ENCODE measurements around the gene SLC38A8. TPM values are rescaled to one million over a fixed set of nuclear protein-coding genes. Genes with fewer than 3 reads are reported as not detected.

SLC38A8 gene
- total and polyA plus RNA-seq, 9 donors = 0.62 to 0.98 (median 0.66) TPM; not detected in 6

GRCh38 chr16:84041881-84042280, 714 bp downstream of the SLC38A8 start:
- Histone ChIP-seq H3K4me1 (ENCODE audit: insufficient read depth) (no peaks in the 10 kb centered on the region), H3K4me3 (no peak overlapping the region), H3K27me3 (no peaks in the 10 kb centered on the region), H3K36me3 (no peaks in the 10 kb centered on the region), H3K9me3 (no peaks in the 10 kb centered on the region), H3K27ac (no peak overlapping the region)
- intact Hi-C loops (cut with DNase I) = no loop called here
- DNase-seq = no peak
- 85 to 95% (median 88%) methylated on average over 17 of the region's 17 CpGs for WGBS, 3 donors
- TF ChIP-seq EP300 (IDR thresholded peaks at IDR 0.05) (no peak), POLR2A (IDR thresholded peaks at IDR 0.05) (no peak), CTCF (IDR thresholded peaks at IDR 0.05) (no peak)

DNA sequence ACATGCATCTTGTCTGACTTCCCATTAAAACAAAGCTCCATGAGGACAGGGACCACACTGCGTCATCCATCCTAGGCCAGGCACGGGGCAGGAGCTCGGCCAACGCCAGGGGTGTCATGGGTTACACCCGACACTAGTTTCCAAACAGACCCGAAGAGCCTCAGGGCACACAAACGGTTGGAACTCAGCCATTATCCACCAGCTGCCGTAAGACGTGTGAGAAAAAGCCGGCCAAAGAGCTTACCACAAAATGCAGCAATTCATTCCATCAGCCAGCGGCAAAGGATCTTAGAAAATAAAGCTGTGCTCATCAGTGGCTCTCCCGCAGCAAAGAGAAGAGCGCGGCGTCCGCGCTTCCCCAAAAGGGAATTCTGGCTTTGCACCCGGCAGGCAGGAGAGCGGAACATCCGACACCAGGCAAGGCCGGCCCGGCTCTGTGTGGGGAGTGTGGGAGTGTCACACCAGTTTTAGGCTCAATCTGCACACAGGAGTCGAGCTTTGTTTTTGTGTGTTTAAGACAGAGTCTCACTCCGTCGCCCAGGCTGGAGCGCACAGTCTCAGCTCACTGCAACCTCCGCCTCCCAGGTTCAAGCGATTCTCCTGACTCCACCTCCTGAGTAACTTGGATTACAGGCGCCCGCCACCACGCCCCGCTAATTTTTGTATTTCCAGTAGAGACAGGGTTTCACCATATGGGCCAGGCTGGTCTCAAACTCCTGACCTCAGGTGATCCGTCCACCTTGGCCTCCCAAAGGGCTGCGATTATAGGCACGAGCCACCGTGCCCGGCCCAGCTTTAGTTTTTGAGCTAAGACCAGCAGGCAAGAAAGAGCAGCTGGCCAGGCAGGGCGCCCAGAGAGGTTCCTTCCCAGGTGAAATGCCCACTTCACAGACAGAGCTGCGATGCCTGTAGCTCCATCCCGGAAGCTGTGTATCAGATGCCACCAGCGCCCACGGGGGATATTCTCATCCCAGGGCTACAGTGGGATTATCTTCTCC, 1.5 kb downstream of the SLC38A8 start:
- TF ChIP-seq POLR2A (IDR thresholded peaks at IDR 0.05) = no peak
- intact Hi-C loops (cut with DNase I) = no loop called here
- Histone ChIP-seq H3K36me3 (no peaks in the 10 kb centered on the region), H3K4me1 (ENCODE audit: insufficient read depth) (no peaks in the 10 kb centered on the region), H3K27ac (no peak overlapping the region), H3K9me3 (no peaks in the 10 kb centered on the region), H3K27me3 (no peaks in the 10 kb centered on the region), H3K4me3 (no peak overlapping the region)
- 50 to 75% (median 65%) methylated on average over 41 to 42 of the region's 42 CpGs for WGBS, 3 donors
- no peak for DNase-seq

DNA sequence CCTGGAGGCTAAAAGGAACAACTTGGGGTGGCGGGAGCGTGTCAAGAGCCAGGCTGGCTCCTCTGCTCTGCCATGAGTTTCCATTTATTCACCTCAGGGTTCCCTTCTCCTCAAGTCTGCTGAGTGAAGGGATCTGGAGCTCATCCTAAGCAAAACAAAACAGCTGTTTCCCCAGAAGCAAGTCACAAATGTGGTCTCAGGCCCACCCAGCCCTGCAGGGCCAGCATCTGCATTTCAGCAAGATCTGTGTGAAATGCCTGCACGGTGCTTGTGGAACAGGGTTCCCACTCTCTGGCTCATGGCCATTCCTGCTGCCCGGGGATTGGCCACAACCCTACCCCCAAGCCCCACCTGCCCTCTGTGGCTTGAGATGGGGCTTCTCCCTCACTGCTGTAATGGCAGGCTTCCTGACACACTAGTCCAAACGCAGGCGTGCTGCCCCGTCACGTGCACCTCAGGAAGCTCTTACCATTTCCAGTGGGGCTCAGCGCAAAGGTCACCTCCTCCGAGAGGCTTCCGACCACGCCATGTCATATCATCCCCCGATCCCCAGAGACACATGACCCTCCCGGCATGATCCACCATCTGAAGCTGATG, 2.3 kb downstream of the SLC38A8 start:
- H3K27me3 ChIP-seq = no peaks in the 10 kb centered on the region
- H3K9me3 ChIP-seq = no peaks in the 10 kb centered on the region
- TF ChIP-seq POLR2A (IDR thresholded peaks at IDR 0.05) = no peak
- no peak for TF ChIP-seq EP300 (IDR thresholded peaks at IDR 0.05)
- no peak for TF ChIP-seq CTCF (IDR thresholded peaks at IDR 0.05)
- no peaks in the 10 kb centered on the region for H3K36me3 ChIP-seq
- H3K4me1 ChIP-seq (ENCODE audit: insufficient read depth) = no peaks in the 10 kb centered on the region
- no peak overlapping the region for H3K27ac ChIP-seq
- 70 to 86% (median 72%) methylated on average over 14 of the region's 14 CpGs for WGBS, 3 donors
- H3K4me3 ChIP-seq = no peak overlapping the region
- intact Hi-C loops (cut with DNase I) = no loop called here
- DNase-seq = no peak

DNA sequence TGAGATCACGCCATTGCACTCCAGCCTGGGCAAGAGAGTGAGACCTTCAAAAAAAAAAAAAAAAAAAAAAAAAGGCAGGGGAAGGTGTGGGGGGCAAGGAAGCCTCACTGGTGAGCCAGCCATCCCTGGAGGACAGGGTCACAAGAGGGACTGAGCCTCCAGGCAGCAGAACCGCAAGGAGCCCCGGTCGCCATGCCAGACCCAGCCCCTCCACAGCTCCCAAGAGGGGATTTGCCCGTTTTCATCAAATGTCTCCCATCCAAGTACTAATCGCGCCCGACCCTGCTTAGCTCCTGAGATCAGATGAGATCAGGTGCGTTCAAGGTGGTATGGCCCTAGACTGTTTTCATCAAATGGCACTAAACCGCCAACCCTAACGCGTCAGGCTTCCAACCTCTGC, 2.9 kb downstream of the SLC38A8 start:
- Histone ChIP-seq H3K27ac (no peak overlapping the region), H3K27me3 (no peaks in the 10 kb centered on the region), H3K4me3 (no peak overlapping the region), H3K36me3 (no peaks in the 10 kb centered on the region), H3K4me1 (ENCODE audit: insufficient read depth) (no peaks in the 10 kb centered on the region), H3K9me3 (no peaks in the 10 kb centered on the region)
- DNase-seq = no peak
- WGBS, 3 donors = 92 to 94% (median 92%) methylated on average over 12 of the region's 12 CpGs
- intact Hi-C loops (cut with DNase I) = no loop called here
- no peak for TF ChIP-seq EP300 (IDR thresholded peaks at IDR 0.05)
- TF ChIP-seq POLR2A (IDR thresholded peaks at IDR 0.05) = no peak
- no peak for TF ChIP-seq CTCF (IDR thresholded peaks at IDR 0.05)

DNA sequence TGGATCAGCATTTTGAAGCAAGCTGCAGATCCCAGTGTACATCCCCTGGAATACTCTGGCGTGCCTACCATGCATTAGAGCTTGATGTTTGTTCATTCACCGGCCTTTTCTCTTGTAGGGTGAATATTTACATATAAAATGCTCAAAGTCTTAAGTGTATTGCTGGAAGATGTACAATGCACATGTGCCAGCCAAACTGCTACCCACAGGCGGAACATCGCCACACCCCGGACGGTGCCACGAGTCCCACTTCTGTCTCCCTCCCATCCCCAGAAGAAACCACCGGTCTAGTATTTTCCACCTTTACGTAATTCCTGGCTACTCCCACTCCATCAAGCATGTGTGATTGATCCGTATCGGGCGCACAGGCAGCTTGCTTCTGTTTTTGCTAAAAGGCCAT, 4.1 kb downstream of the SLC38A8 start:
- 89 to 93% (median 91%) methylated on average over 12 of the region's 12 CpGs for WGBS, 3 donors
- Histone ChIP-seq H3K4me3 (no peak overlapping the region), H3K27ac (no peak overlapping the region), H3K27me3 (no peaks in the 10 kb centered on the region), H3K36me3 (no peaks in the 10 kb centered on the region), H3K9me3 (no peaks in the 10 kb centered on the region), H3K4me1 (ENCODE audit: insufficient read depth) (no peaks in the 10 kb centered on the region)
- no peak for DNase-seq
- intact Hi-C loops (cut with DNase I) = no loop called here
- TF ChIP-seq EP300 (IDR thresholded peaks at IDR 0.05) (no peak), CTCF (IDR thresholded peaks at IDR 0.05) (no peak), POLR2A (IDR thresholded peaks at IDR 0.05) (no peak)
